OCI-LY1 (cell line): ENCODE results near the gene PACRG.

ENCODE experiments used
- H2AFZ ChIP-seq: fragments of 200-600 bp; sonication (generic), shearing (Covaris generic); 2 replicates; pipeline ENCODE4 v1.6.0; 2014; ENCODE audit warnings: antibody characterized with exemption, mild to moderate bottlenecking, low read length
- H3F3A ChIP-seq: fragments of 200-600 bp; sonication (generic), shearing (Covaris generic); 2 replicates; pipeline ENCODE4 v1.6.0; 2014; ENCODE audit warnings: mild to moderate bottlenecking, antibody characterized with exemption, low read length, moderate library complexity; ENCODE audit not compliant: insufficient read depth
- H3K27ac ChIP-seq: fragments of 200-600 bp; sonication (generic); 2 replicates; pipeline ENCODE4 v1.5.1; 2014; ENCODE audit warnings: low read length, mixed run types, mild to moderate bottlenecking, low read depth; ENCODE audit not compliant: poor library complexity, severe bottlenecking
- H3K27me3 ChIP-seq: fragments of 200-600 bp; sonication (generic); 2 replicates; pipeline ENCODE4 v1.6.0; 2014; ENCODE audit warnings: antibody characterized with exemption, mild to moderate bottlenecking, low read length, moderate library complexity; ENCODE audit not compliant: insufficient read depth
- H3K36me3 ChIP-seq: fragments of 200-600 bp; sonication (generic); 2 replicates; pipeline ENCODE4 v1.6.1; 2014; ENCODE audit warnings: mild to moderate bottlenecking, antibody characterized with exemption, low read length, moderate library complexity, mixed read lengths; ENCODE audit not compliant: insufficient read depth
- H3K4me1 ChIP-seq: fragments of 200-600 bp; sonication (generic); 2 replicates; pipeline ENCODE4 v1.5.1; 2014; ENCODE audit warnings: mild to moderate bottlenecking, low read length, moderate library complexity; ENCODE audit not compliant: insufficient read depth, severe bottlenecking
- H3K4me2 ChIP-seq: fragments of 200-600 bp; sonication (generic), shearing (Covaris generic); 2 replicates; pipeline ENCODE4 v1.6.1; 2014; ENCODE audit warnings: low read length
- H3K4me3 ChIP-seq: fragments of 200-600 bp; sonication (generic); 2 replicates; pipeline ENCODE4 v1.5.1; 2014; ENCODE audit warnings: low read length, low read depth, mild to moderate bottlenecking, mixed read lengths; ENCODE audit not compliant: poor library complexity, severe bottlenecking
- H3K79me2 ChIP-seq: fragments of 200-600 bp; shearing (Covaris generic); 2 replicates; pipeline ENCODE4 v1.6.1; 2016; ENCODE audit warnings: mixed run types, low read length, mixed read lengths; ENCODE audit not compliant: insufficient read depth
- H3K9ac ChIP-seq: fragments of 200-600 bp; sonication (generic), shearing (Covaris generic); 2 replicates; pipeline ENCODE4 v1.6.1; 2014; ENCODE audit warnings: mild to moderate bottlenecking, low read length, mixed read lengths
- H3K9me2 ChIP-seq: fragments of 200-600 bp; sonication (generic), shearing (Covaris generic); 2 replicates; pipeline ENCODE4 v1.6.1; 2014; ENCODE audit warnings: low read depth, mild to moderate bottlenecking, low read length, mixed read lengths
- H3K9me3 ChIP-seq: fragments of 200-600 bp; shearing (Covaris generic); 2 replicates; pipeline ENCODE4 v1.6.1; 2014; ENCODE audit warnings: low read length, mixed read lengths
- H4K20me1 ChIP-seq: fragments of 200-600 bp; sonication (generic), shearing (Covaris generic); 2 replicates; pipeline ENCODE4 v1.6.0; 2016; ENCODE audit warnings: mild to moderate bottlenecking, low read length; ENCODE audit not compliant: insufficient read depth
- EZH2 ChIP-seq: fragments of 200-600 bp; sonication (generic), shearing (Covaris generic); IDR thresholded peaks from 2 replicates; pipeline ENCODE4 v1.8.0; 2017; ENCODE audit warnings: borderline replicate concordance, mixed run types, mild to moderate bottlenecking, antibody characterized with exemption, low read length, moderate library complexity, mixed read lengths
- TF ChIP-seq, protein P1 (sequence below): fragments of 200-600 bp; sonication (generic), shearing (Covaris generic); IDR thresholded peaks from 2 replicates; pipeline ENCODE4 v1.5.1; 2017; ENCODE audit warnings: mild to moderate bottlenecking, antibody characterized with exemption, low read length, moderate library complexity, mixed read lengths

The PACRG gene

GRCh38 chr6:163201855-163202254, 474.1 kb downstream of the PACRG start:
- no peak overlapping the region for H2AFZ ChIP-seq

GRCh38 chr6:163206196-163206595, 478.4 kb downstream of the PACRG start:
- Histone ChIP-seq H3K9ac (no peak overlapping the region), H2AFZ (no peak overlapping the region), H3F3A (no peaks in the 10 kb centered on the region), H3K4me3 (no peak overlapping the region), H3K79me2 (no peaks in the 10 kb centered on the region), H3K4me1 (no peaks in the 10 kb centered on the region), H4K20me1 (no peaks in the 10 kb centered on the region), H3K4me2 (no peak overlapping the region), H3K27ac (no peak overlapping the region), H3K9me2 (no peaks in the 10 kb centered on the region), H3K9me3 (no peaks in the 10 kb centered on the region), H3K27me3 (no peaks in the 10 kb centered on the region), H3K36me3 (no peaks in the 10 kb centered on the region)
- TF ChIP-seq, protein P1, sequence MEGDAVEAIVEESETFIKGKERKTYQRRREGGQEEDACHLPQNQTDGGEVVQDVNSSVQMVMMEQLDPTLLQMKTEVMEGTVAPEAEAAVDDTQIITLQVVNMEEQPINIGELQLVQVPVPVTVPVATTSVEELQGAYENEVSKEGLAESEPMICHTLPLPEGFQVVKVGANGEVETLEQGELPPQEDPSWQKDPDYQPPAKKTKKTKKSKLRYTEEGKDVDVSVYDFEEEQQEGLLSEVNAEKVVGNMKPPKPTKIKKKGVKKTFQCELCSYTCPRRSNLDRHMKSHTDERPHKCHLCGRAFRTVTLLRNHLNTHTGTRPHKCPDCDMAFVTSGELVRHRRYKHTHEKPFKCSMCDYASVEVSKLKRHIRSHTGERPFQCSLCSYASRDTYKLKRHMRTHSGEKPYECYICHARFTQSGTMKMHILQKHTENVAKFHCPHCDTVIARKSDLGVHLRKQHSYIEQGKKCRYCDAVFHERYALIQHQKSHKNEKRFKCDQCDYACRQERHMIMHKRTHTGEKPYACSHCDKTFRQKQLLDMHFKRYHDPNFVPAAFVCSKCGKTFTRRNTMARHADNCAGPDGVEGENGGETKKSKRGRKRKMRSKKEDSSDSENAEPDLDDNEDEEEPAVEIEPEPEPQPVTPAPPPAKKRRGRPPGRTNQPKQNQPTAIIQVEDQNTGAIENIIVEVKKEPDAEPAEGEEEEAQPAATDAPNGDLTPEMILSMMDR, result no peak
- TF ChIP-seq EZH2, result no peak

More at GRCh38 chr6:163201855-163202254, 474.1 kb downstream of the PACRG start:
- no peaks in the 10 kb centered on the region for H3F3A ChIP-seq
- no peaks in the 10 kb centered on the region for H3K36me3 ChIP-seq
- no peak overlapping the region for H3K4me2 ChIP-seq
- no peak overlapping the region for H3K4me3 ChIP-seq
- TF ChIP-seq, protein P1, result no peak
- TF ChIP-seq EZH2, result no peak
- H3K9me2 ChIP-seq, result no peaks in the 10 kb centered on the region
- H3K9me3 ChIP-seq, result no peaks in the 10 kb centered on the region
- no peak overlapping the region for H3K9ac ChIP-seq
- H3K27me3 ChIP-seq, result no peaks in the 10 kb centered on the region
- no peaks in the 10 kb centered on the region for H3K79me2 ChIP-seq
- no peak overlapping the region for H3K27ac ChIP-seq
- no peaks in the 10 kb centered on the region for H4K20me1 ChIP-seq
- no peaks in the 10 kb centered on the region for H3K4me1 ChIP-seq

DNA sequence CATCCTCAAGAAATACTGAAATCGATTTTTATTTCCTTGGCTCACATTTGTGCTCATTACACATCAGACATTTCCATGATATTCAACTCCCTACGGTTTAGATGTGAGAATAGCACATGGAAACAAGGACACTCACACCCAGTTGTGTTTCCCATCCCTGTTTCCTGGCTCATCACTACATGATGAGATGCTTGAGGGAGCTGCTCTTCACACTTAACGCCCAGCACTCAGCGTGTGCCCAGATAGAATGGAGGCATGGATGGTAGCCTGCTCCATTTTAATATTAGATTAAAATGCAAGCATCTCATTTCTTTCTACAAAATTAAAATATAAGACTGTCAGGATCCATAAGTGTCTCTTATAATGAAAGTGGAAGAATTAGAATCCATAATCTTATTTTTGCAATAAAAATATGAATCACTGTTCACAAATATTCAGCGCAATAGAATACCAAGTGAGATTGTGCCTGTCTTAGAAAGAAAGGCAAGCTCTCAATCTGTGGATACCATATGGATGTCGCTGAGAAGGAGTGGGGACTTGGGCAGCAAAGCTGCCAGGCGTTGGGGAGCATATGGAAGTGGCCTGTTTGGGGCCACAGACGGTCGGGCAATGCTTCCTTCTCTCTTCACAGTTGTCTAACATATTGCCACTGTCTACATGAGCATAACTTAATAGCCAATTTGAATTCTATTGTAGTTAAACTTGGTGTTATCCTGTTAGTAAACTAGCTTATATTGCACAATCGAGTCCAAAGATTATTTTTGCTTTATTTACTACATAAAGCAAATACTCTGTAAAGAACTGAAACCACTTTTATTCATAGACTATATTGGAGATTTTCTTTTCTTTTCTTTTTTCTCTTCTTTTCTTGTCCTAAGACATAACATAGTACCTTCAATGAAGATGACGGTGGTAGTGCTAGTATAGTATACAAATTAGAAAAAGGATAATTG, 479.9 kb downstream of the PACRG start:
- no peaks in the 10 kb centered on the region for H3K79me2 ChIP-seq
- no peaks in the 10 kb centered on the region for H3K9me3 ChIP-seq
- H3K36me3 ChIP-seq, result no peaks in the 10 kb centered on the region
- H3K27me3 ChIP-seq, result no peaks in the 10 kb centered on the region
- no peak overlapping the region for H3K4me2 ChIP-seq
- no peaks in the 10 kb centered on the region for H3F3A ChIP-seq
- no peak overlapping the region for H3K4me3 ChIP-seq
- no peaks in the 10 kb centered on the region for H3K9me2 ChIP-seq
- H3K4me1 ChIP-seq, result no peaks in the 10 kb centered on the region
- H3K27ac ChIP-seq, result no peak overlapping the region
- H4K20me1 ChIP-seq, result no peaks in the 10 kb centered on the region
- H2AFZ ChIP-seq, result no peak overlapping the region
- no peak overlapping the region for H3K9ac ChIP-seq
- TF ChIP-seq, protein P1, result no peak
- no peak for TF ChIP-seq EZH2
